LNCAP (cell line): ENCODE data around the gene HLA-B.

Experiments
- TF ChIP-seq, protein P1 (sequence below): fragments of 450-650 bp; IDR thresholded peaks from 2 replicates; pipeline ENCODE4 v1.5.1; 2017; ENCODE audit warnings: mild to moderate bottlenecking

The HLA-B gene

DNA sequence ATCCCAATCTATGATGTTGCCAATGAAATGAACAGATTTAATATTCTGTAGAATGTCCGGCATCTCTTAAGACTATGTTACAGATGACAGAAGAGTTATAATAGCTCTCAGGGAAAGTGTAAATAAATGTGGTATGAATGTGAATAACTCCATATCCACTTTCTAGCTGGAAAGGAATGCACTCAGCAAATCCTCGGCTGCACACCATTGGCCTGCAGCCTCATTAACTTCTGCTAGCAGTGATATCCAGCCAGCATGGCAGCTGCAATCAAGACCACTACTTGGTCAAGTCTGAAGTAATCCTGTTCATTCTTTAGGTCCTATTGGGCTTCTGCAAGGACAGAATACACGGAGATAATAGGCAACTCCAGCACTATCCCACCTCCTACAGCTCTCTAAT lies 29.1 kb upstream of the HLA-B start:
- TF ChIP-seq, protein P1, sequence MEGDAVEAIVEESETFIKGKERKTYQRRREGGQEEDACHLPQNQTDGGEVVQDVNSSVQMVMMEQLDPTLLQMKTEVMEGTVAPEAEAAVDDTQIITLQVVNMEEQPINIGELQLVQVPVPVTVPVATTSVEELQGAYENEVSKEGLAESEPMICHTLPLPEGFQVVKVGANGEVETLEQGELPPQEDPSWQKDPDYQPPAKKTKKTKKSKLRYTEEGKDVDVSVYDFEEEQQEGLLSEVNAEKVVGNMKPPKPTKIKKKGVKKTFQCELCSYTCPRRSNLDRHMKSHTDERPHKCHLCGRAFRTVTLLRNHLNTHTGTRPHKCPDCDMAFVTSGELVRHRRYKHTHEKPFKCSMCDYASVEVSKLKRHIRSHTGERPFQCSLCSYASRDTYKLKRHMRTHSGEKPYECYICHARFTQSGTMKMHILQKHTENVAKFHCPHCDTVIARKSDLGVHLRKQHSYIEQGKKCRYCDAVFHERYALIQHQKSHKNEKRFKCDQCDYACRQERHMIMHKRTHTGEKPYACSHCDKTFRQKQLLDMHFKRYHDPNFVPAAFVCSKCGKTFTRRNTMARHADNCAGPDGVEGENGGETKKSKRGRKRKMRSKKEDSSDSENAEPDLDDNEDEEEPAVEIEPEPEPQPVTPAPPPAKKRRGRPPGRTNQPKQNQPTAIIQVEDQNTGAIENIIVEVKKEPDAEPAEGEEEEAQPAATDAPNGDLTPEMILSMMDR, result no peak

DNA sequence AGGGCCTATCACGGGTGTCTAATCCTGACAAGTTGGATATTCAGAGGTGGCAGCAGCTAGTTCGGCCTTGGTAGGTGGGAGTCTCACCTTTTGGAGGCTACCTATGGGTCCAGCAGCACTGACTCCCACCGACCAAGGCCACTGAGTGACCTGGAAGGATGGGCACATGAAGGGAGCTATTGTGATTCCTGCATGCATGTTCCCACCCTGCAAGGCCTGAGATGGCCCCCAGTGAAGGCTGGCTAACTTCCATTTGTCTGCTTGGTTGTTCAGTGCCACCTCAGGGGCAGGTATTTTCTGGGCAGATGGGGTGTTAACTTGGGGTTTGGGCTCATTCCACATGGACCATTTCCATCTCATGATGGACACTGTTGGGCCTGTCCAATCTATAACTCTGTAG lies 28.1 kb upstream of the HLA-B start:
- TF ChIP-seq, protein P1, result no peak

DNA sequence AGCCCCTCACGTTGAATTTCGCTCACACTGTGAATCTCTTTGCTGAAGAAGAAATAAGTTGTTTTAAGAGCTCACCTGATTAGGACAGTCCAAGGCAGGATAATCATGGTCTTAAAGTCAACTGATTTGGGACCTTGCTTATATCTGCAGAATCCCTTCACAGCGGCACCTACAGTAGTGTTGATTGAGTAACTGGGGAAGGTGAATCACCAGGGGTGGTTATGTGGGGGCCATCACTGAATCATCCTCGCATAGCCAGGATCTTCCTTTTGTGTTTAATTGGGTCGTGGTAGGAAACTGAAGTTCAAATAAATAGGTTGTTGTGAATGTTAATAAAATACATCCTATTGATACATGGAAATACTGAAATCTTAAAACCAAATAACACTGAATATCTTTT lies 26.2 kb upstream of the HLA-B start:
- TF ChIP-seq, protein P1, result no peak

DNA sequence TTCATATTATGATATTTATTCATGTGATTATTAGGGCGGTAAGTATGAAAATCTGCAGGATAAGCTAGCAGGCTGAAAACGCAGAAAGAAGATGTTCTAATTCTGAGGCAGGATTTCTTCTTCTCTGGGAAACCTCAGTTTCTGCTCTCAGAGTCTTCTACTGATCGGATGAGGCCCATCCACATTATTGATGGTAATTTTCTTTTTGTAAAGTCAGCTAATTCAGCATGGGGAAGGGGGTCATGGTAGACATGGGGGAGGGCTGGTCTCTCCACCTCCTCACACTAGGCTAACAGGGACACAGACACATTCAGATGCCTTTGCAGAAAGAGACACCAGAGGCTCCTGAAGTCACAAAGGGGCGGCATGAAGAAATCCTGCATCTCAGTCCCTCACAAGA lies 24.7 kb upstream of the HLA-B start:
- TF ChIP-seq, protein P1, result no peak

DNA sequence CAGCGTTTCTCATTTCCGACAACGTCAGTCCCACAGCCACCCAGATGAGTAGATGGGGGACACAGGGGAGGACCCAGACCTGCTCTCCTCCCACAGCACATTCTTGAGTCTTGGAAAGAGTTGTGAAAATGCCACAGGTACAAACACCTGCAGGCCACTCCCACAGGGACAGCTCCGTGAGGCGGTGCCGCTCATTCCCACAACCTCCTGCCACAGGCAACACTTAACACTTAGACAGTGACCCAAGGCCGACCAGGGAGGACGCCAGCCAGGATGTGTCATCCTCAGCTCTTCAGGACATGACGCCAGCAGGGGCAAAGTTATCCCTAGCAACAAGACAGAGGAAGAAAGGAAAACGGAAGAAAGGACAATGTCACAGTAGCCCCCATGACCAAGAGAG lies 22.9 kb upstream of the HLA-B start:
- TF ChIP-seq, protein P1, result no peak

DNA sequence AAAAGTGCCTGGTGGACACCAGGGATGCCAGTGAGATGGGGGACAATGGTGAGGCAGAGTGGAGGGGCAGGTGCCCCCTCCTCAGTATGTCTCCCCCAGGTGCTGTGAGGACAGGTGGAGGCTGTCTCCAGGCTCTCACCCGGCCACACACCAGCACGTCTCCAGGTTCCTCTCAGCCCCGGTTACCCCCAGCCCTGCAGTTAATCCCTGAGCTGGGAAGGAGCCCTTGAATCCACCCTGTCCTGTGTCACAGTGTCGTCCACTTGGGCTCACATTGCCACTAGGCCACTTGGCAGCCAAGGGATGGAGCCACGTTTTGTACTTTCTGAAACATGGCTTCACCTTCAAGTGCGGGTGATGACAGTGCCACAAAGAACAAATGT lies 21.7 kb upstream of the HLA-B start:
- TF ChIP-seq, protein P1, result no peak

DNA sequence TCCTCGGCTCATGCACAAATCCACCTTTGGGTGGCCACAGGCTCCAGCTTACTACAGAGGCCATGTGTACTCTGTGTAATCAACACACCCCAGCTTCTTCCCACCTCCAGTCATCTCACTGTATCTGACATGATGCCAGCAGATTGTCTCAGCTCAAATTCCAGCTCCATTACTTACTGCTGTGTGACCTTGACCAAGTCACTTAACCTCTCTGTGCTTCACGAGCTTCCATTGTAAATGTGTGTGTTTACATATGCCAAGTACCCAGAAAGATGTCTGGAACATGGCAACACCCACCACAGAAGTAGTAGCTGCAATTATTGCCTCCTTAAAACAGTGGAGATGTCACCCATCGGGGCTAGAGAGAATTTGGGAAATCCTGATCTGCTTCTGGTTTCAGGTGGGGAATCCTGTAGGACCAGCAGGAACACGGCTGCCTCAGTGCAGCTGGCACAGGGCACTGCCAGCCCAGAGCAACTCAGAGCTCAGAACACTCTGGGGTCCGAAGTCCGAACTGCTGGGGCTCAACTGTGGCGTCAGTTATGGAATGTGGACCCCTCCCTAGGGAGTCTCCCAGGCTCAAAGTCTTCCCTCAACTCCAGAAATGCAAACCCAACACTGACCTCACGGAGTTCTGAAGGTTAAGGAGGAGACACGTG lies 21.2 kb upstream of the HLA-B start:
- TF ChIP-seq, protein P1, result no peak

DNA sequence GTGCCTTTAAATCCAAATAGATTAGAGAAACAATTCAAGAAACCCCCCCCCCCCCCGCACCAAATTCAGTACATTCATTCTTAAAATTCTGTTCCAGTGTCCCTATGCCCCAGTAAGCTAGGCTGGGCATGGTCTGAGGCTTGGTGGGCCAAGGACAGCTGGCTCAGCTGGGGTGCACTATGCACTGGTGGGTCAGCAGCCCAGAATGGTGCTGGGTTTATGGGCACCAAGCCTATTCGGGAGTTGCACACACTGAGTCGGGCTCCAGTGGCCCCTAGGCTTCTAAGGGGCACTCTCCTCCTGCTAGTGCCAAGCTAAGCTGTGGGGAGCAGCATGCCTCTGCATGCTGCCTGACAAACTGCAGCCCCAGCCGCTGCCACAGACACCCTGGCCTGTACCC lies 20.1 kb upstream of the HLA-B start:
- TF ChIP-seq, protein P1, result no peak
